Activated B cell treated with CpG ODN at 0.5 μM for 24 hours (primary cell): Measurements from ENCODE around the gene GNA14. TPM values are rescaled to one million over a fixed set of nuclear protein-coding genes. Genes with fewer than 3 reads are reported as not detected.

Experiments used
- ATAC-seq: fragments of 200-7000 bp; cut with Tn5 transposase; one replicate; pipeline ENCODE4 v1.10.0; 2021; ENCODE audit warnings: low read depth, mild to moderate bottlenecking, moderate library complexity
- CTCF ChIA-PET: fragments of 350-600 bp; sonication (Branson Sonifier 250); formaldehyde crosslinking; loops from one replicate; lab custom pipeline; 2021; ENCODE audit warnings: antibody characterized with exemption; lab: Charles Lee
- POLR2A ChIA-PET: fragments of 350-600 bp; sonication (Branson Sonifier 250); formaldehyde crosslinking; loops from one replicate; lab custom pipeline; 2021; ENCODE audit warnings: antibody characterized with exemption; lab: Charles Lee
- DNase-seq: peaks from one replicate; pipeline ENCODE4 v3.0.0; 2022
- H3K27ac Mint-ChIP-seq: one replicate; pipeline ENCODE4 v1.8.0; 2020; ENCODE audit warnings: mixed read lengths
- H3K27me3 Mint-ChIP-seq: one replicate; pipeline ENCODE4 v1.8.0; 2021; ENCODE audit warnings: mixed read lengths
- H3K36me3 Mint-ChIP-seq: one replicate; pipeline ENCODE4 v1.8.0; 2021; ENCODE audit warnings: low read depth, mixed read lengths
- H3K4me1 Mint-ChIP-seq: one replicate; pipeline ENCODE4 v1.8.0; 2021; ENCODE audit warnings: mixed read lengths
- H3K4me3 Mint-ChIP-seq: one replicate; pipeline ENCODE4 v1.8.0; 2020; ENCODE audit warnings: mild to moderate bottlenecking, mixed read lengths
- H3K9me3 Mint-ChIP-seq: one replicate; pipeline ENCODE4 v1.8.0; 2020; ENCODE audit warnings: mixed read lengths
- CTCF ChIP-seq: fragments of 200-600 bp; IDR thresholded peaks from one replicate; pipeline ENCODE4 v1.8.0; 2022; ENCODE audit warnings: antibody characterized with exemption, mild to moderate bottlenecking
- intact Hi-C: fragments of 100-400 bp; cut with micrococcal nuclease; formaldehyde crosslinking; loops from one replicate; pipeline ENCODE4 v1.15.1; 2024
- total RNA-seq: library from RNA; stranded (reverse); gene quantifications from 2 replicates; pipeline ENCODE4 v1.2.3, GENCODE V29; 2022

Gene GNA14
- total RNA-seq, 1 donor from 2014 or later: not detected

GRCh38 chr9:77606526-77606925 lies 41.6 kb downstream of the GNA14 start:
- peaks cover 2% of the 10 kb centered on the region for H3K9me3 Mint-ChIP-seq
- DNase-seq (no peak), ATAC-seq (no peak)
- CTCF ChIA-PET: no interaction called here
- no peaks in the 10 kb centered on the region for H3K4me1 Mint-ChIP-seq
- H3K27me3 Mint-ChIP-seq: peaks cover 6% of the 10 kb centered on the region
- no peak for TF ChIP-seq CTCF
- POLR2A ChIA-PET: no interaction called here
- intact Hi-C loops: no loop called here
- no peaks in the 10 kb centered on the region for H3K36me3 Mint-ChIP-seq
- no peak overlapping the region for H3K4me3 Mint-ChIP-seq
- H3K27ac Mint-ChIP-seq: no peak overlapping the region

- Mint-ChIP-seq H3K4me3 (no peak overlapping the region), H3K27me3 (peaks cover 9% of the 10 kb centered on the region), H3K4me1 (no peaks in the 10 kb centered on the region), H3K9me3 (peaks cover 2% of the 10 kb centered on the region), H3K27ac (no peak overlapping the region), H3K36me3 (no peaks in the 10 kb centered on the region)
- ChIA-PET POLR2A (no interaction called here), CTCF (no interaction called here)
- DNase-seq (no peak), ATAC-seq (no peak)
- intact Hi-C loops: no loop called here
- TF ChIP-seq CTCF: no peak
Measured at GRCh38 chr9:77605449-77606220, 42.5 kb downstream of the GNA14 start.

GRCh38 chr9:77604316-77604715 lies 43.8 kb downstream of the GNA14 start:
- POLR2A ChIA-PET: no interaction called here

GRCh38 chr9:77602852-77603251 lies 45.3 kb downstream of the GNA14 start:
- Mint-ChIP-seq H3K9me3 (no peaks in the 10 kb centered on the region), H3K27ac (no peak overlapping the region), H3K4me3 (no peak overlapping the region), H3K36me3 (no peaks in the 10 kb centered on the region), H3K4me1 (no peaks in the 10 kb centered on the region), H3K27me3 (peaks cover 2% of the 10 kb centered on the region)
- CTCF ChIA-PET: no interaction called here
- no peak for TF ChIP-seq CTCF
- intact Hi-C loops: no loop called here
- ATAC-seq: no peak
- POLR2A ChIA-PET: no interaction called here
- no peak for DNase-seq

More at GRCh38 chr9:77604316-77604715, 43.8 kb downstream of the GNA14 start:
- Mint-ChIP-seq H3K4me3 (no peak overlapping the region), H3K4me1 (no peaks in the 10 kb centered on the region), H3K36me3 (no peaks in the 10 kb centered on the region), H3K9me3 (peaks cover 2% of the 10 kb centered on the region), H3K27me3 (peaks cover 5% of the 10 kb centered on the region), H3K27ac (no peak overlapping the region)
- CTCF ChIA-PET: no interaction called here
- intact Hi-C loops: no loop called here
- ATAC-seq (no peak), DNase-seq (no peak)
- no peak for TF ChIP-seq CTCF

GRCh38 chr9:77601476-77602099 lies 46.5 kb downstream of the GNA14 start:
- ChIA-PET CTCF (no interaction called here), POLR2A (no interaction called here)
- no peaks in the 10 kb centered on the region for H3K4me1 Mint-ChIP-seq
- no peak overlapping the region for H3K4me3 Mint-ChIP-seq
- DNase-seq (no peak), ATAC-seq (no peak)
- no peak for TF ChIP-seq CTCF
- peaks cover 2% of the 10 kb centered on the region for H3K27me3 Mint-ChIP-seq
- intact Hi-C loops: no loop called here
- H3K36me3 Mint-ChIP-seq: no peaks in the 10 kb centered on the region
- no peak overlapping the region for H3K27ac Mint-ChIP-seq
- no peaks in the 10 kb centered on the region for H3K9me3 Mint-ChIP-seq
